GM19452 (cell line): Measurements from ENCODE around the gene FKBP14.
"Not testable (repeated sequence)": the region's sequence is repeated elsewhere in the genome, so short reads cannot be mapped to it uniquely, and the experiment has no call there.

ENCODE experiments used
- ATAC-seq: cut with Tn5 transposase; IDR thresholded peaks from one replicate; pipeline ENCODE4 v1.9.1; 2021; ENCODE audit not compliant: unreplicated experiment

Gene FKBP14, protein sequence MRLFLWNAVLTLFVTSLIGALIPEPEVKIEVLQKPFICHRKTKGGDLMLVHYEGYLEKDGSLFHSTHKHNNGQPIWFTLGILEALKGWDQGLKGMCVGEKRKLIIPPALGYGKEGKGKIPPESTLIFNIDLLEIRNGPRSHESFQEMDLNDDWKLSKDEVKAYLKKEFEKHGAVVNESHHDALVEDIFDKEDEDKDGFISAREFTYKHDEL

GRCh38 chr7:30026229-30027064 lies at the start of gene FKBP14:
Gene FKBP14, minus strand, starts transcription at chr7:30026702. Its CDS starts 194 bp downstream, at chr7:30026508.
- ATAC-seq = peak; percentile 75

- no peak for ATAC-seq
Measured at GRCh38 chr7:30074422-30075030, 48.0 kb upstream of the FKBP14 start.

GRCh38 chr7:30072735-30073134 lies 46.2 kb upstream of the FKBP14 start:
- ATAC-seq = no peak

DNA sequence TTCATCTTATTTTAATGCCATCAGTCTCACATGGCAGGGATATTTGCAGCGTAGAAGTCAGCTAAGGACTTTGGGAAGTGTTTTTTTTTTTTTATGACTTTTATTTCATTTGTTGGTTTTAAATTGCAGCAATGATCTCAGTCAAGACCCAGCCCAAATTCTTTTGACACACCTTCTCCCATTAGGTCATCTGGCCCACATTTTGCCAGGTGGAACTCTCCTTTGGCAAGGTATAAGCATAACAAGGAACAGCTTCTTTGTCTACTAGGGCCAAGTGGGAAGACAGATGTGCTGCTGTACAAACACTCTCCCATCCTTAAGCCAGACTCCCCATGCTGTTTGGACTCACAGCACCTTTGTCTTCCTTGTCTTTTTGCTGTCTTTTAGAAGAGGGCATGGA lies 43.5 kb upstream of the FKBP14 start:
- no peak for ATAC-seq

GRCh38 chr7:30069096-30069867 lies 42.8 kb upstream of the FKBP14 start:
- no peak for ATAC-seq

DNA sequence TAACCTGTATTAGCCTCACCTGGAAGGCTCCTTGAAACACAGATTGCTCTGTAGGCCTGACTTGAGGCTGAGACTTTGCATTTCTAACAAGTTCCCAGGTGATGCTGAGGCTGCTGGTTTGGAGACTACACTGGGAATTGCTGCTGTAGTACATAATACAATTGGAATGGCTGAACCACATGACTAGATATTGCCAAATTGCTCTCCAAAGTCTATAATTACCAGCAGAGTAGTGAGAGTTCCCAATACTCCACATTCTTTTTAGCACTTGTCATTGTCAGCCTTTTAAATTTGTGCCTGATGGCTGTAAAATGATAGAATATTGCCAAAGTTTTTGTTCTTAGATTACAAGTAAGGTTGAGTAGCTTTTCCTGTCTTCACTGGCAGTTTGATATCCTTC lies 41.6 kb upstream of the FKBP14 start:
- ATAC-seq = no peak

- no peak for ATAC-seq
Measured at GRCh38 chr7:30066687-30067086, 40.2 kb upstream of the FKBP14 start.

GRCh38 chr7:30065746-30066145 lies 39.2 kb upstream of the FKBP14 start:
- ATAC-seq = no peak

GRCh38 chr7:30062587-30062986 lies 36.1 kb upstream of the FKBP14 start:
- peak; percentile 60 for ATAC-seq

DNA sequence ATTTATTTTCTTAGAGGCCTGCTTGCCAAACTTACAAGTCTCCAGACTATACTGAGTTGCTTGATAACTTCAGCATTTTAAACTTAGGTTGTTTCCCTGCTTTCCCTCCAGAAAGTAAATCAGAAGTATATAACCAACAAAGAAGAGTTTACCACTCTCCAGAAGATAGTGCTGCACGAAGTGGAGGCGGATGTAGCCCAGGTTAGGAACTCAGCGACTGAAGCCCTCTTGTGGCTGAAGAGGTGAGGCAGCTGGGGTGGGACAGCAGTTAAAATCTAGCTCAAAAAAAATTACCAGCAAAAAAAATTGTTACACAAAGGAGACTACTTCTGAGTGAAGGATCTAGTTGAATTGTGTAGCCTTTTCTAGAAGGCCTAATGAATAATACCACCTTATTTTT lies 35.3 kb upstream of the FKBP14 start:
- not testable (repeated sequence) for ATAC-seq

GRCh38 chr7:30057741-30058140 lies 31.2 kb upstream of the FKBP14 start:
- ATAC-seq = no peak

DNA sequence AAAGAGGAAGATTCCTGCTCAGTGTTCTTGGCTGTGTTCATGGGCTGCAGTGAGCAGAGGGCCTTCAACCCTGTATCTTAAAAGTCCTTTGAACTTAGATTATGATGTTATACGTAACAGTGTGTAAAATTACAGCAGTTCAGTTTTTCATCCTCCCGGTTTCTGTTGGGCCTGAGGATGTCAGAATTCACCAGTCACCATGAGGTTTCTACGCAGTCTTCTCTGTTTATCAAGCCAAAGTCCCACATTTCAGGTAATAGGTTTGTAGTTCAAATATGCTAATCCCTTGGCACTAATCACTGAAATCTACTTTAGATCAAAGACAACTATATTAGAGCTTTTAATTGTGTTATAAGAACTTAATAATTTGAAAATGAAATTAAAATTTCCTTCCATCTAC lies 26.6 kb upstream of the FKBP14 start:
- ATAC-seq = no peak

DNA sequence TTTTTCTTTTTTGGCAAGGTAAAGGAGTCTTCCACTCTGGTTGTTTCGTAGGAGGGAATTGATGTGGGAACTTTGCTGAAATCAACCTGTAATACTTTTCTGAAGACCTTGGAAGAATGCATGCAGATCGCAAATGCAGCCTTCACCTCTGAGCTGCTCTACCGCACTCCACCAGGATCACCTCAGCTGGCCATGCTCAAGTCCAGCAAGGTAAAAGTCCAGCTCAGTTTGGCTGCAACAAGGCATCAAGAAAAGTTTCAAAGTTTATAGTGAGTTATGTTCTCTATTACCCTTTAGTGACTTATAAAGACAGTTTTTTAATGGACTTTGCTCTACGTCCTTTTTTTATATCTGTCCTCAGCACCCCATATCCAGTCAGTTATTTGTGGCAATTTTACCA lies 22.7 kb upstream of the FKBP14 start:
- no peak for ATAC-seq

GRCh38 chr7:30048582-30048981 lies 22.1 kb upstream of the FKBP14 start:
- no peak for ATAC-seq

DNA sequence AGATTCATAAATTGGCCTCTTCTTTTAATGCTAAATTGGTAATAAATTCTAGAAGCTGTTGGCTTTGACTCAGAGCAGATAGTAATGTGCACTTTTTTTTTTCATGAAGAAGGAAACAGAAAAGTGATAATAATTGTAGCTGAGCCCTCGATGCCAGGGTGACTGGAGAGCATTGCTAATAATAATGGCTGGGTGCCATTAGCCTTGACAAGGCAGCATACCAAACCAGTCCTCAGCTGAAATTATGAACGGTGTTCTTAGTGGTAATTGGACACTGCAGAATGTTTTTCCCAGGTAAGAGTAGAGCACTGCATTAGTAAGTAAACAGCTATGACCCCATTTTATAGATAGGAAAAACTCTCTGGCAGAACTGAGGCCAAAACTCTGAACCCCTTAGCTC lies 20.6 kb upstream of the FKBP14 start:
- no peak for ATAC-seq

GRCh38 chr7:30046127-30046770 lies 19.7 kb upstream of the FKBP14 start:
- no peak for ATAC-seq

GRCh38 chr7:30041526-30042269 lies 15.2 kb upstream of the FKBP14 start:
- ATAC-seq = no peak

DNA sequence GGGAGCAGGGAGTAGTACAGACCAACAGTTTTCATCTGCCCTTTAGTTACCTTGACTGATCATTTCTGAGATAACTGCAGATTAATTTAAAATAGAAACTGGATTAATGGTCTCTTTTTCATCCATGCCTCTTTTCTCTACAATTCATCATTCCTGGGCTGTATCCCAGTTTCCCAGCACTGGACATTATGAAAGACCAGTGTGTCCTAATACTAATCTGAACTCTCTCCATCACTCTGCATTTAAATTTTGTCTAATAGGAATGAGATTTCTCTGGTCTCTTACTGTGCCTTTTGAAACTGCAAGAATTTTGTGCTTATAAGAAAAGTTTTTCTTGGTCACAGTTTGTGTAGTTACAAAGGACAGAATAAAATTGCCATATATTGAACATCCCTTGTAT lies 14.4 kb upstream of the FKBP14 start:
- no peak for ATAC-seq

DNA sequence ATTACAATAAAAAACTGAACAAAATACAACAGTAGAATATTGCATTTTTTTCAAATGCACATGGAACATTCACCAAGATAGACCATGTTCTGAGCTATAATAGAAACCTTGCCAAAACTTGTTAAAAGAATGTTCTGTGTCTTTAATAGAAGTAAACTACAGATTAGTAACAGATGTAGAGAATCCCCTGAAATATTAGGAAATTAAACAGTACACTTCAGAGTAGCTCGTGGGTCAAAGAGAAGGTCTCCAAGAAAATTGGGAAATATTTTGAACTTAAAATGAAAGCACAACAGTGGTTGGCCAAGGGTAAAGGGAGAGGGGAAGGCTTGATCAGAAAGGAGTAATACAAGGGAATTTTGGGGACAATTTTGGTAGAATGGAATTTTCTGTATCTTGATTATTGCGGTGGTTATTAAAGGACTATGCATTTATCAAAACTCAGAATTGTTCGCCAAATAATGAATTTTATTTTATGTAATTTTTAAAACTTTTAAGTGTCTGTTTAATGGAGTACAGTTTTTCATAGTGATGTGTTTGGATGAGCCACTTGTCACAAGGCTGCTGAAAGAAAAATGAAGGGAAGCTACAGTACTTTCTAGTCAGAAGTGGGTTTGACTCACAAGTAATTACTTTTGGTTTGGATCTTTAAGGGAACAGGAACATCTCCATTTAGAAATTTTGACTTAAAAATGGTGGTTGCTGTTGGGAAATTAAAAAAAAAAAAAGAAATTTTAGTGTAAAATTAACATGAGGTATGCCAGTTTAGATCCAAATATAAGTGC lies 11.9 kb upstream of the FKBP14 start:
- no peak for ATAC-seq
